ENCODE data around the gene SLC2A2.

SLC2A2 gene

DNA sequence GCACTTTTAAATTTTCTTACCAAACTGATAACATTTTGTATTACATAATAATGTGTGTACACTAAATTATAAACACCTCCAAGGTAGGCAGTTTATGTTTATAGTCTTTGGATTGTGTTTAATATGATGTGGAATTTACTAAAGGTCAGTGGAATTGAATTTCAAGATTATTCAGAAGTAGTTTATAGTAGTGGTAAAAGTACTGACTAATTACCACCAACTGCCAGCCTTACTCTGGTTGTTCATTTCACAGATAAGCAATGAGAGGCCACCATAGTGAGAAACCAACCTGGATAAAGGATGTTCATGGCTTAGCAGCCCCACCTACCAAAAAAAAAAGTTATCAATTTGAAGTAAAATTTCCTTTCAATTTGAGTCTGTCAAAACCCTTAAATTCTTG, 64.1 kb downstream of the SLC2A2 start:
- ChIA-PET POLR2A (no interaction called here), CTCF (interaction anchor here (0.7 to 7.6 kb wide), 40 partner anchors 9 to 1514 kb away, joined by 3 to 111 read pairs (median 5); no protein-coding TSS in a partner anchor)
- H3K4me3 ChIP-seq (ENCODE audit: low read depth, low read length) = no peak overlapping the region
- TF ChIP-seq, protein P1, sequence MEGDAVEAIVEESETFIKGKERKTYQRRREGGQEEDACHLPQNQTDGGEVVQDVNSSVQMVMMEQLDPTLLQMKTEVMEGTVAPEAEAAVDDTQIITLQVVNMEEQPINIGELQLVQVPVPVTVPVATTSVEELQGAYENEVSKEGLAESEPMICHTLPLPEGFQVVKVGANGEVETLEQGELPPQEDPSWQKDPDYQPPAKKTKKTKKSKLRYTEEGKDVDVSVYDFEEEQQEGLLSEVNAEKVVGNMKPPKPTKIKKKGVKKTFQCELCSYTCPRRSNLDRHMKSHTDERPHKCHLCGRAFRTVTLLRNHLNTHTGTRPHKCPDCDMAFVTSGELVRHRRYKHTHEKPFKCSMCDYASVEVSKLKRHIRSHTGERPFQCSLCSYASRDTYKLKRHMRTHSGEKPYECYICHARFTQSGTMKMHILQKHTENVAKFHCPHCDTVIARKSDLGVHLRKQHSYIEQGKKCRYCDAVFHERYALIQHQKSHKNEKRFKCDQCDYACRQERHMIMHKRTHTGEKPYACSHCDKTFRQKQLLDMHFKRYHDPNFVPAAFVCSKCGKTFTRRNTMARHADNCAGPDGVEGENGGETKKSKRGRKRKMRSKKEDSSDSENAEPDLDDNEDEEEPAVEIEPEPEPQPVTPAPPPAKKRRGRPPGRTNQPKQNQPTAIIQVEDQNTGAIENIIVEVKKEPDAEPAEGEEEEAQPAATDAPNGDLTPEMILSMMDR (IDR thresholded peaks at IDR 0.05; ENCODE audit: insufficient read depth, low read length, missing control alignments) = no peak
- DNase-seq (ENCODE audit: low read depth, low spot score) = no peak

DNA sequence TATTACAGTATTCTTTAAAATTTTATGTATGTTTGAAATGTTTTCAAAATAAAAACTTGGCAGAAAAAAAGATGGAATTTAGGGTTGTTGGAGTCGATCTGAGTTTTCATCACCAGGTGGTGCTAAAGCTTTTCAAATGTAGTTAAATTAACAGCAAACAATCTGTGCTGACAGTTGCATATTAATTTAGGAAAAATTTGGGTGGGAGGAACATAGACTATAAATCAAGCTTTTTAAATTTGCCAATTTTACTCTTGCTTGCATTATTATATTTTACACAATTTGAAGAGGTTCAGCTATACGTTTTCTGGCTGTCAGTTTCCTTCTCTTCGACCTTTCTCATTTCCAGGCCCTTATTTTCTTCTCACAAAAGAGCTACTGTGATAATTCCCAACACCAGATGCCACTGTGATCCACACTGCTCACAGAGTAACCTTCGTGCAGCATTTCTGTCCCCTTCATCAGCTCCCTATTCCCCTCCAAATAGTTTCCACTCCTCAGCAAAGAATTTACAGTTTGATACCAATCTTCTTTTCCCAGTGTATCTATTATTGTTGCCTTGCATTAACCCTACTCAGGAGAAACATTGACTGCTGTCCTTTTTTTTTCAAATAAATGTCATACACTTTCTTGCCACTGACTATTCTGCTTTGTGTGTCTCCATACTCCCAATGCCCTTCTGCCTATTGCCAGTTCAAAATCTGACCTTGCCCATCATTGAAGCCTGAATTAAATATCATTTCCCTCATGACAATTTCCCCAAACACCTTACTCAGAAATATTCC, 64.7 kb downstream of the SLC2A2 start:
- ChIA-PET CTCF (interaction anchor here (0.6 to 7.6 kb wide), 48 partner anchors 9 to 1569 kb away, joined by 3 to 111 read pairs (median 4); partner anchors contain the start of gene TNIK), POLR2A (no interaction called here)
- DNase-seq (ENCODE audit: low read depth, low spot score) = no peak
- TF ChIP-seq, protein P1 (IDR thresholded peaks at IDR 0.05; ENCODE audit: insufficient read depth, low read length, missing control alignments) = peak; percentile 27
- H3K4me3 ChIP-seq (ENCODE audit: low read depth, low read length) = no peak overlapping the region

DNA sequence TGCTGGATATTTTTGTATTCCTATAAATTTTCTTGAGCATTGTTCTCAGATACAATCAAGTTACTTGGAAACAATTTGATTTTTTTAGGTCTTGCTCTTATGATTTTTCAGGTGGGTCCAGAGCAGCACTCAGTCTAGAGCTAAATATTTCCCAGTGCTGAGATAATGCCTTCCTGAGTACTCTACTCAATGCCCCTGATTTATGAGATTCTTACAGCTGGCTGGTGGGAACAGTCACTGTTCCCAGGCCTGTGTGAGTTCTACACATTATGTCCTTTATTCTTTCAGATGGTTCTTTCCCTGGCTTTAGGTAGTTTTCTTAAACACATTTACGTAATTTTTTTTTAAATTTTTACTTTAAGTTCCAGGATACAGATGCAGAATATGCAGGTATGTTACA, 67.1 kb downstream of the SLC2A2 start:
- no peak overlapping the region for H3K4me3 ChIP-seq (ENCODE audit: low read depth, low read length)
- POLR2A ChIA-PET = no interaction called here
- TF ChIP-seq, protein P1 (IDR thresholded peaks at IDR 0.05; ENCODE audit: insufficient read depth, low read length, missing control alignments) = no peak
- no peak for DNase-seq (ENCODE audit: low read depth, low spot score)
- CTCF ChIA-PET = interaction anchor here (0.9 to 7.6 kb wide), 7 partner anchors 90 to 813 kb away, joined by 3 to 111 read pairs (median 11); no protein-coding TSS in a partner anchor

DNA sequence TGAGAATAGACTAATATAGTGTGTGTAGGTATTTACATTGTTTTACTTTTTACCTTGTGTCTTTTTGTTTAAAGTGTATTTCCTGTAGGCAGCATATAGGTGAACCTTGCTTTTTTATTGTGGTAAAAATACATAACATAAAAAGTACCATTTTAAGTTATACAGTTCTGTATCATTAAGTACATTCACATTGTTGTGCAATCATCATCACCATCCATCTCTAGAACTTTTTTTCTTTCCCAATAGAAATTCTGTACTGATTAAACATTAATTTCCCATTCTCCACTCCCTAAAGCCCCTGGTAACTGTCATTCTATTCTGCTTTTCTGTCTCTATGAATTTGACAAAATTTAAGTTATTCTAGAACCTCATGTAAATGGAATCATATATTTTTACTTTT, 69.9 kb downstream of the SLC2A2 start:
- no peak for DNase-seq (ENCODE audit: low read depth, low spot score)
- ChIA-PET CTCF (no interaction called here), POLR2A (no interaction called here)
- H3K4me3 ChIP-seq (ENCODE audit: low read depth, low read length) = no peak overlapping the region
- TF ChIP-seq, protein P1 (IDR thresholded peaks at IDR 0.05; ENCODE audit: insufficient read depth, low read length, missing control alignments) = no peak

DNA sequence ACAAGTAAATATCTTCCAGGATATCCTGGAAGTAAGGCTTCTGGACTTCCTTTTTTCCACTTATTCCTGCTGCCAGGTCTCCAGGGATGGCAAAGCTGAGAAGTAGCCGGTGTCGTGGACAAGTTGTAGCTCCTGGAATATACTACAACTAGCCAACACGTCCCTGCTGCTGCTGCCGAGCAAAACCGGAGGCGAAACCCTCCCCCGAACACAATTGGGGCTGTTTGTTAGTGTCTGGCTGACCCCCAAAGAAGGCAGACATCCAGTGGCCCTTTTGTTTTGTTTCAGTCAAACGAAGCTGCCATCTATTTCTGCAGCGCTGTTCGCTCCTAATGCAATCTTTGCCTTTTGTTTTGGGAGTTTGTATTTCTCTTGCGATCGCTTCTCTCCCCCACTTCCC, 72.8 kb downstream of the SLC2A2 start:
- DNase-seq (ENCODE audit: low read depth, low spot score) = no peak
- TF ChIP-seq, protein P1 (IDR thresholded peaks at IDR 0.05; ENCODE audit: insufficient read depth, low read length, missing control alignments) = no peak
- ChIA-PET CTCF (interaction anchor here (1.1 kb wide), 1 partner anchor 8 kb away, joined by 4 read pairs; no protein-coding TSS in a partner anchor), POLR2A (no interaction called here)
- no peak overlapping the region for H3K4me3 ChIP-seq (ENCODE audit: low read depth, low read length)

DNA sequence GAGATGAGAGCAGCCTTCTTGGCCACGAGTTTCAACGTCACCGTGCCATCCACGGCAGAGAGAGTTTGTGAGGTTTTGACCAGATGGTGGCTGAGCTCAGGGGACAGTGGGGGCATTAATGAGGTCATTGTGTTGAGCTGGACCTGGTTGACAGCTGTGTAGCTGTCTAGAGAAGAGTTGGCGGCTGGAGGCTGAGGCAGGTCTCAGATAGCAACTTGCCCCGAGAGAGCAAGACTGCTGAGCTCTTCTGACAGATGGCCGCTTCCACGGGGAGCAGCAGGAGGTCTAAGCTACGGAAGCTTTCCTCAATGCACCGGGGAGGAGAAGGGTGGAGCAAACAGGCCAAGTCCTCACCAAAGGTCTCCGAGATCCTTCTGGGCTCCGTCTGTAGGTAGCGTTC, 73.3 kb downstream of the SLC2A2 start:
- DNase-seq (ENCODE audit: low read depth, low spot score) = no peak
- ChIA-PET POLR2A (no interaction called here), CTCF (interaction anchor here (1.1 kb wide), 1 partner anchor 9 kb away, joined by 4 read pairs; no protein-coding TSS in a partner anchor)
- TF ChIP-seq, protein P1 (IDR thresholded peaks at IDR 0.05; ENCODE audit: insufficient read depth, low read length, missing control alignments) = no peak
- no peak overlapping the region for H3K4me3 ChIP-seq (ENCODE audit: low read depth, low read length)

Measured in AG04449 (cell line).